ENCODE results near the gene SAMM50.
A peak's percentile ranks its signal among the peaks of the same experiment; 100 is the strongest.

Gene SAMM50

DNA sequence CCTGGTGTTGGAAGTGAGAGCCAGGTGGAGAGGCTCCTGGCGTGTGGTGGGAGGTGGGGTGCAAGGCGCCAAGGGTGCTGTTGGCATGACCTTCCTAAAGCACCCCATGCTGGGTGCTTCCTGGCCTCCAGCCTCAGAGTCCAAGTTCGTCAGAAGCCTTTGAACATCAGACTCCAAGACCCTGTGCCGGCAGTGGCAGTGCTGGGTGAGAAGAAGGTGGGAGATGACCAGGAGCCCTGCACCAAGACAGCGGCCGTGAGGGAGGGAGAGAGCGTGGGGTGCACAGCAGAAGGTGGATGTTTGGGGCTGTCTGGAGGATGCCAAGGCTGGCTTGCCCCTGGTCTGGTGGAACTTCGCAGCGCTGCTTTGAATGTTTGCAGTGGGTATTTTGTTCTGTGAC, 39.2 kb downstream of the SAMM50 start:
- DNase-seq (ENCODE audit: low spot score), result no peak
- no peak for TF ChIP-seq CTCF (IDR thresholded peaks at IDR 0.05; ENCODE audit: extremely low read depth, missing control alignments)

GRCh38 chr22:43995057-43995685, 39.9 kb downstream of the SAMM50 start:
- no peak for DNase-seq (ENCODE audit: low spot score)
- TF ChIP-seq CTCF (IDR thresholded peaks at IDR 0.05; ENCODE audit: extremely low read depth, missing control alignments), result no peak

DNA sequence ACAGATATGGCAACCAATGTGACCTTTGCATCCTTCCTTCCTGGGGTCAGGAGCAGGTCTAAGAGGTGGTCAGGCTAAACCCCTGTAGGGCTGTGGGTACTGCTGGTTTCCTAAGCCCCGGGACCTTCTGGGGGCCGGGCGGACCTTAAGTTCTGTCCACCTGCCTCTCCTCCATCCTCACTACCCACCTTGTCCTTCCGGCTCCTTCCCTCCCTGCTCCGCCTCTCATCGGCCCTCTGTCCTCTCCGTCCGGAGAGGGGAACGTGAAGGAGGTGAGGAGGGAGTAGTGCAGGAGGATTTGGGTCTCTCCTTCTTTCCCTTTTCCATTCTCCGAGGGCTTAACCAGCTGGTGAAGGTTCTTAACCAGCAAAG, 40.5 kb downstream of the SAMM50 start:
- no peak for TF ChIP-seq CTCF (IDR thresholded peaks at IDR 0.05; ENCODE audit: extremely low read depth, missing control alignments)

DNA sequence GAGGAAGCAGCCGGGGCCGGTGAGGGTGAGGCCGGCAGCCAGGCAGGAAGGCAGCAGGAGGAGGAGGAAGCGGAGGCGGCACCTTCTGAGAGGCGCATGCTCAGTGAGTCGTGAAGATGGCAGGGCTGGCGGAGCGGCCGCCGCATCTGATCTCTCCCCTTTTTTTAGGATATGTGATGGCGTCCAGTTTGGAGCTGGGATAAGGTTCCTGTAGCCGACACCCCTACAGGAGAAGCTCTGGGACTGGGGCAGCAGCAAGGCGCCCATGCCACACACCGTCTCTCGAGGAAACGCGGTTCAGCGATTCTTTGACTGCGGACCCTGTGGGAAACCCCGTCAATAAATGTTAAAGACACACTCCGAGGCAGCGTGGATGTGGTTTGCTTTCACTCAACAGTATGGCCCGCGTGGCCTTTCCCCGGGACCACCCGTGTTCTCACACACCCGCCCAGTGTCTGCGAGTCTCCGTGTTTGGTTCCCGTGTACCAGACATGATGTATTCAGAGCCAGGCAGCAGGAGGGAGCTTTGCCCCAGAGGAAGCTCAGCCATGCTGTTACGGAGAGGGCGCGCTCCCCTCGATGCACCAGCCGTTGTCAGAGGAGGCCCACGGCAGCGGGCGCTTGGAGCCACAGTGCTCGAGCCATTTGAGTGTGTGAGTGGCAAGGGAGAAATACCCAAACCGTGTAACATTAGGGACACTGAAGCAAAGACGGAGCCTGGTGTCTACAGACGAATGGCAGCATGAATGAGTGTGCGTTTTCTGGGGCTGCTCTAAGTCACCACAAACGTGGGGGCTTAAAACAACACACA, 41.1 kb downstream of the SAMM50 start:
- DNase-seq (ENCODE audit: low spot score), result peak; percentile 82
- TF ChIP-seq CTCF (IDR thresholded peaks at IDR 0.05; ENCODE audit: extremely low read depth, missing control alignments), result no peak

More for the DNA sequence above, 40.5 kb downstream of the SAMM50 start:
- peak; percentile 19 for DNase-seq (ENCODE audit: low spot score)

GRCh38 chr22:43996981-43997265, 41.7 kb downstream of the SAMM50 start:
- DNase-seq (ENCODE audit: low spot score), result no peak

GRCh38 chr22:43998679-43999264, 43.5 kb downstream of the SAMM50 start:
- no peak for DNase-seq (ENCODE audit: low spot score)

More at GRCh38 chr22:43996981-43997265, 41.7 kb downstream of the SAMM50 start:
- no peak for TF ChIP-seq CTCF (IDR thresholded peaks at IDR 0.05; ENCODE audit: extremely low read depth, missing control alignments)

More at GRCh38 chr22:43998679-43999264, 43.5 kb downstream of the SAMM50 start:
- no peak for TF ChIP-seq CTCF (IDR thresholded peaks at IDR 0.05; ENCODE audit: extremely low read depth, missing control alignments)
